Upper lobe of right lung (tissue), 1 donor: ENCODE measurements around the gene DEFB108B. TPM values are rescaled to one million over a fixed set of nuclear protein-coding genes. Genes with fewer than 3 reads are reported as not detected.
"Not testable (repeated sequence)": the region's sequence is repeated elsewhere in the genome, so short reads cannot be mapped to it uniquely, and the experiment has no call there.

Experiments
- ATAC-seq: fragments of 200-7000 bp; cut with Tn5 transposase; one replicate; pipeline ENCODE4 v1.9.1; 2020; ENCODE audit warnings: mild to moderate bottlenecking, moderate library complexity
- DNase-seq: peaks from one replicate; pipeline ENCODE4 v3.0.0-alpha.2; 2020
- H3K27ac ChIP-seq: fragments of 200-600 bp; one replicate; pipeline ENCODE4 v1.8.0; 2022
- H3K27me3 ChIP-seq: fragments of 200-600 bp; one replicate; pipeline ENCODE4 v1.8.0; 2022; ENCODE audit warnings: mild to moderate bottlenecking
- H3K36me3 ChIP-seq: fragments of 200-600 bp; one replicate; pipeline ENCODE4 v1.8.0; 2022
- H3K4me1 ChIP-seq: fragments of 200-600 bp; one replicate; pipeline ENCODE4 v1.8.0; 2022
- H3K4me3 ChIP-seq: fragments of 200-600 bp; one replicate; pipeline ENCODE4 v1.8.0; 2022; ENCODE audit warnings: mild to moderate bottlenecking
- H3K9me3 ChIP-seq: fragments of 200-600 bp; one replicate; pipeline ENCODE4 v1.8.0; 2022
- CTCF ChIP-seq: fragments of 200-600 bp; IDR thresholded peaks from one replicate; pipeline ENCODE4 v1.8.0; 2022; ENCODE audit warnings: antibody characterized with exemption
- intact Hi-C: fragments of 100-400 bp; cut with DNase I; formaldehyde crosslinking; loops from one replicate; pipeline ENCODE4 v1.11.0; 2022
- total RNA-seq: library from RNA; stranded (reverse); fragmentation: NEBNext Ultra II Directional; extraction: Animal tissue kit (Norgen Biotek cat#: 25700); gene quantifications from one replicate; pipeline ENCODE4 v1.2.1, GENCODE V29; 2021
- donor health status: DM: no; HTN: yes; CAD: no; lungs with severe emphysema.

Gene DEFB108B
- total RNA-seq, 1 donor from 2014 or later, result not detected

- H3K27ac ChIP-seq, intact Hi-C loops, H3K4me1 ChIP-seq, H3K4me3 ChIP-seq, H3K36me3 ChIP-seq, ATAC-seq, H3K27me3 ChIP-seq, DNase-seq, H3K9me3 ChIP-seq: not testable (repeated sequence)
Measured at GRCh38 chr11:71842720-71843119, 9.7 kb downstream of the DEFB108B start.

- intact Hi-C loops, result not testable (repeated sequence)
Measured at GRCh38 chr11:71843355-71843754, 10.4 kb downstream of the DEFB108B start.

GRCh38 chr11:71843858-71844257, 10.9 kb downstream of the DEFB108B start:
- H3K9me3 ChIP-seq, result no peaks in the 10 kb centered on the region
- ATAC-seq (peak; percentile 23), DNase-seq (peak; percentile 65)
- no peak overlapping the region for H3K4me3 ChIP-seq
- no peaks in the 10 kb centered on the region for H3K27me3 ChIP-seq
- TF ChIP-seq CTCF, result no peak
- no peak overlapping the region for H3K27ac ChIP-seq
- H3K4me1 ChIP-seq, result no peaks in the 10 kb centered on the region
- H3K36me3 ChIP-seq, result no peaks in the 10 kb centered on the region
- intact Hi-C loops, result no loop called here

More at GRCh38 chr11:71843355-71843754, 10.4 kb downstream of the DEFB108B start:
- DNase-seq, H3K27ac ChIP-seq, ATAC-seq, H3K9me3 ChIP-seq, H3K4me1 ChIP-seq, H3K4me3 ChIP-seq, H3K27me3 ChIP-seq, H3K36me3 ChIP-seq: not testable (repeated sequence)

GRCh38 chr11:71853895-71854294, 20.9 kb downstream of the DEFB108B start:
- H3K36me3 ChIP-seq, DNase-seq, intact Hi-C loops, ATAC-seq, H3K27ac ChIP-seq, H3K9me3 ChIP-seq, H3K4me1 ChIP-seq, H3K27me3 ChIP-seq, H3K4me3 ChIP-seq: not testable (repeated sequence)

GRCh38 chr11:71855880-71856279, 22.9 kb downstream of the DEFB108B start:
- H3K27ac ChIP-seq, DNase-seq, intact Hi-C loops, H3K27me3 ChIP-seq, H3K9me3 ChIP-seq, H3K4me1 ChIP-seq, H3K36me3 ChIP-seq, H3K4me3 ChIP-seq, ATAC-seq: not testable (repeated sequence)

GRCh38 chr11:71860835-71861234, 27.8 kb downstream of the DEFB108B start:
- H3K4me3 ChIP-seq, intact Hi-C loops, ATAC-seq, H3K27me3 ChIP-seq, H3K36me3 ChIP-seq, H3K4me1 ChIP-seq, DNase-seq, H3K9me3 ChIP-seq, H3K27ac ChIP-seq: not testable (repeated sequence)

GRCh38 chr11:71863978-71864627, 31.1 kb downstream of the DEFB108B start:
- H3K4me3 ChIP-seq, H3K9me3 ChIP-seq, H3K27ac ChIP-seq, H3K27me3 ChIP-seq, H3K36me3 ChIP-seq, DNase-seq, intact Hi-C loops, H3K4me1 ChIP-seq: not testable (repeated sequence)
- peak; percentile 48 for TF ChIP-seq CTCF
- ATAC-seq, result peak; percentile 93

GRCh38 chr11:71867209-71867608, 34.2 kb downstream of the DEFB108B start:
- H3K4me3 ChIP-seq, intact Hi-C loops, DNase-seq, H3K9me3 ChIP-seq, H3K27me3 ChIP-seq, H3K4me1 ChIP-seq, H3K27ac ChIP-seq, ATAC-seq, H3K36me3 ChIP-seq: not testable (repeated sequence)

GRCh38 chr11:71869931-71870330, 36.9 kb downstream of the DEFB108B start:
- H3K4me1 ChIP-seq, H3K9me3 ChIP-seq, DNase-seq, H3K36me3 ChIP-seq, ATAC-seq, H3K27me3 ChIP-seq, H3K27ac ChIP-seq, intact Hi-C loops, H3K4me3 ChIP-seq: not testable (repeated sequence)

- H3K27ac ChIP-seq, DNase-seq, ATAC-seq, H3K27me3 ChIP-seq, H3K9me3 ChIP-seq, H3K36me3 ChIP-seq, H3K4me3 ChIP-seq, H3K4me1 ChIP-seq, intact Hi-C loops: not testable (repeated sequence)
Measured at GRCh38 chr11:71870661-71871060, 37.7 kb downstream of the DEFB108B start.

- H3K4me1 ChIP-seq, ATAC-seq, H3K4me3 ChIP-seq, intact Hi-C loops, DNase-seq, H3K27ac ChIP-seq, H3K36me3 ChIP-seq, H3K27me3 ChIP-seq, H3K9me3 ChIP-seq: not testable (repeated sequence)
Measured at GRCh38 chr11:71876262-71876661, 43.3 kb downstream of the DEFB108B start.

- DNase-seq, ATAC-seq, H3K4me3 ChIP-seq, H3K27ac ChIP-seq, H3K4me1 ChIP-seq, H3K9me3 ChIP-seq, H3K27me3 ChIP-seq, H3K36me3 ChIP-seq, intact Hi-C loops: not testable (repeated sequence)
Measured at GRCh38 chr11:71878059-71878458, 45.1 kb downstream of the DEFB108B start, which contains the start of gene DEFB131B. Gene DEFB131B (plus strand): TSS chr11:71878453. CDS start chr11:71878453, 0 bp downstream.

GRCh38 chr11:71885806-71886205, 52.8 kb downstream of the DEFB108B start:
- H3K4me3 ChIP-seq, H3K36me3 ChIP-seq, H3K9me3 ChIP-seq, intact Hi-C loops, H3K4me1 ChIP-seq, ATAC-seq, H3K27ac ChIP-seq, H3K27me3 ChIP-seq, DNase-seq: not testable (repeated sequence)
